ENCODE results near the gene KIF1A.
"Not testable (repeated sequence)": the region's sequence is repeated elsewhere in the genome, so short reads cannot be mapped to it uniquely, and the experiment has no call there.

Gene KIF1A

DNA sequence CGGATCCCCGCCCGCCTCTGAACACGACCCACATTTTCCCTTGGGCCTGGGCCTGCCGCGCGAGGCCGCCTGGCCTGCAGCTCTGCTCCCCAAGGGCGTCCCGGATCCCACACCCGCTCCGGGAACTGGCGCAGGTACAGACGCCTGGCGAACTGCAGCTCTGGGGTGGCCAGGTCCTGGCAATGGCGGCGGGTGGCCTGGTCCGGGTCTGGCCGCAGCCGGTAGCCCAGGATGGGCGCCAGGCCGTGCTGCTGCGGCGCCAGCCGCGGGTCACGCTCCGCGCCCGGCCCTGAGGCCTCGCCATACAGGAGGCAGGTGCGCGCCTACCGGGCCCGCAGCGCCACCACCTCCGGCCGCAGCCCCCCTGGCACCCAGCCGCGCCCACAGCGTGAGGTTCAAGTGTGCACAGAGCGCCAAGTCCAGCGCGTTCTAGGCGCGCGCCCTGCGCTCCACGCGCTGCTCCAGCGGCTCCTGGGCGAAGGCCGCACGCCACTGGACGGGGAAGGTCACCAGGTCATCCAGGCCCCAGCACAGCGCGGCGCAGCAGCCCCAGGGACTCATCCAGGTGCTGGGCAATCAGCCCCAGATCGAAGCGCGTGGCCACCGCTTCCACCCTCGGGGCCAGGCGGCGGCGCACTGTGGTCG lies 118.8 kb downstream of the KIF1A start:
- no peak for DNase-seq (ENCODE audit: low read depth)

DNA sequence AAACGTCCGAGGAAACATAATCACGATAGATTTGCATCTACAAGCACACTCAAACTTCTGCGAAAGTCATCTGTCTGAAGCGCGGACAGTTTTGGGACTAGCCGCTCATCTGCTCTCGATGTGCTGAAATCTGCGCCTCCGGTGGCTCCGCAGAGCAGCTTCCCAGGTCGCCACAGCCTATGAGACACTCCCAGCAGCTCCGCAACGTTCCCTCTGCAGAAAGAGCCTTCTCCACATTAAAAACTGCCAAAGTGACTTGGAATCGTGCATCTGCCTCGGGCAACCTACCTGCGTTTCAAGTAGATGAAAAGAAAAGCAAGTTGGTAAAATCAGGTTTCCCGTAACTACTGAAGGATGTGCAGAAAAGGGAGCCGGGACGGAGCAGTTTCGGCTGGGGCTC lies 119.4 kb downstream of the KIF1A start:
- DNase-seq (ENCODE audit: low read depth): not testable (repeated sequence)

DNA sequence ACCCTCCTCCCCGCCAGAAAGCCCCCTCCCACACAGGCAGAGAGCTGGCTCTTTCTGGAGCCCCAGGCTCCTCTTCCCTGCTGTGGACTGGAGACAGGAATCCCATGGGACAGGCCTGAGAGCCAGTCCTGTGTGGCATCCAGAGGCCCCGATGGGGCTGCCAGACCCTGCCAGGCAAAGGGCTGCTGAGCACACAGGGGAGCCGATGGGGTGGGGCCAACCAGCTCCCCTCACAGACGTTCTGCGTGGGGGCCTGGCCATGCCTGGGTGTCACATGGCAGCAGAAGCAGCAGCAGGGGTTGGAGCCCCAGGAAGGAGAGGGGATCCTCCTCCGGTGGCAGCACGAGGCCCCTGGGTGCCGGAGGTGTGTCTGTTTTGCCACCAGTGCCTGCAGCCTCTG lies 120.2 kb downstream of the KIF1A start:
- not testable (repeated sequence) for DNase-seq (ENCODE audit: low read depth)

DNA sequence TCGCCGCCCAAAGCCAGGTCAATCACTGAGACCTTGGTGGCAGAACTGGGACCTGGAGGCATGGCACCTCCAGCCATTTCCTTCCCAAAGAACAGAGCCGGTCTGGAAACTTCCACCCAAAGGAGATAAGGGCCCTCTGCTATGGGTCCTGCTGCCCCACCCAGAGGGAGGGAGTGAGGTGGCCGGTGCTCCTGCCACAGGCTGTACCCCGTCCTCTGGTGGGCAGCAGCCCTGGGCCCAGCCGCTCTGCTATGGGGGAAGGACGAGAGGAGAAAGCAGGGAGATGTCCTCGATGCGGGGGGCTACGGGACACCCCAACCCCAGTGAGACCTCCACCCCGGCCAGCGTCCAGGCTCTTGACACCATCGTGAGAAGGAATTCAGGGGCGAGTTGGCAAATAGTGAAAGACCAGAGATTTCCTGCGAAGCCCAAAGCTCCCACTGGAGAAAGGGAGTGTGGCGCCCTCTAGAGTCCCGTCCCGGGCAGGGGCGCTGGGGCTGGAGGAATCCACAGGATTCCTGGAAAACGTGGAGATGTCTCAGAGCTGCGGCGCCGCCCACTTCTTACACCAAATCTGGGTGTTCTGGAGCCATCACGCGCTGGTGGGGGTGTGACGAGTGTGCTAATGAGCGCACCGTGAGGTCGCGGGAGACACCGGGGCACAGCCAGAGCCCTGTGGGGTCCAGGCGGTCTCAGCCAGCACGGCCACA lies 121.0 kb downstream of the KIF1A start:
- not testable (repeated sequence) for DNase-seq (ENCODE audit: low read depth)

DNA sequence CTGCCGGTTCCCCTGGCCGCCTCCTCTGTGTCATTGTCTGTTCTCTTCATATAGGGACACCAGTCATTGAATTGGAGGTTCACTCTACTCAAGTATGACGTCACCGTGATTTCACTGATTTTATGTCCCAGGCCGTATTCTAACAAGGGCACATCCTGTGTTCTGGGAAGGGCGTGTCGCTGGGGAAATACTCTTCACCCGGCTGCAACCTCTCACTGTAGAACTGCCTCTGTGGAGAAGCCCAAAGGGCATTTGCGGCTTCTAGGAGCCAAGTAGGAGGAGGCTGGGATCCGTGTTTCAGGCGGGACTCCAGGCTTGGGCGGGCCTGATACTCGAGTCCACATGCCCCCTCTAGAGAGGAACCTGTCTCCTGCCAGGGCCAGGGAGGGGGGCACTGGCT lies 123.5 kb downstream of the KIF1A start:
- not testable (repeated sequence) for DNase-seq (ENCODE audit: low read depth)

DNA sequence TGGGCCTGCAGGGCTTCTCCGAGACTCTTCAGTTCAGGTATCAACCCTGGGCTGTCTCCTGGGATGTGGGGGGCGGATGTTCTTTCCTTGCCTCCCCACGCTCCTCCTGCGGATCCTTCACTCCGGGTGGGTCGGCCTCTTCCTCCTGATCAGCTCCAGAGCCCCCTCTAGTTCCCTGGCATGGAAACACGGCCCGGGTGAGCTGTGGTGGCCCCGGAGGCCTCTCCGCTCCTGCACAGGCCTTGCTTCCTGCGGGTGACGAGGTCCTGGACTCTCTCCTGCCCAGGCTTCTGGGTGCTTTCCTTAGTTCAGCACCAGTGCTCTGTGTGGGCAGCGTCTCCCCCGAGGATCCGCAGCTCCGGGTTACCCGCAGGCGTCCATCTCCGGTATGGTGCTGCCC lies 124.4 kb downstream of the KIF1A start:
- not testable (repeated sequence) for DNase-seq (ENCODE audit: low read depth)

DNA sequence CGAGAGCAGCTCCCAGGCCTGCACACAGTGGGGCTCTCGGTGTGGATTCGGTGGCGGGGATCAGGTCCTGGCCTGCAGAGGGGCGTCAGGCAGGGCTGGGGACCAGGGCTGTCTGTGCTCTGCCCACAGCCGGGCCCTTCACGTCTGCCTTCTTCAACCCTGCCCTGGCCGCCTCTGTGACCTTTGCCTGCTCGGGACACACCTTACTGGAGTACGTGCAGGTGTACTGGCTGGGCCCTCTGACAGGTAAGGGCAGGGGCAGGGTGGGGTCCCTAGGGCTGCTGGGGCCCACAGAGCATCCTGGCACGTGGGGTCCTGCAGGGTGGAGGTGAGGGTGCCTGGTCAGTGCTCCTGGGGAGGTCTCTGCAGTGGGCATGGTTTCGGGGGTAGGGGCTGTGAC lies 125.7 kb downstream of the KIF1A start:
- DNase-seq (ENCODE audit: low read depth): not testable (repeated sequence)

DNA sequence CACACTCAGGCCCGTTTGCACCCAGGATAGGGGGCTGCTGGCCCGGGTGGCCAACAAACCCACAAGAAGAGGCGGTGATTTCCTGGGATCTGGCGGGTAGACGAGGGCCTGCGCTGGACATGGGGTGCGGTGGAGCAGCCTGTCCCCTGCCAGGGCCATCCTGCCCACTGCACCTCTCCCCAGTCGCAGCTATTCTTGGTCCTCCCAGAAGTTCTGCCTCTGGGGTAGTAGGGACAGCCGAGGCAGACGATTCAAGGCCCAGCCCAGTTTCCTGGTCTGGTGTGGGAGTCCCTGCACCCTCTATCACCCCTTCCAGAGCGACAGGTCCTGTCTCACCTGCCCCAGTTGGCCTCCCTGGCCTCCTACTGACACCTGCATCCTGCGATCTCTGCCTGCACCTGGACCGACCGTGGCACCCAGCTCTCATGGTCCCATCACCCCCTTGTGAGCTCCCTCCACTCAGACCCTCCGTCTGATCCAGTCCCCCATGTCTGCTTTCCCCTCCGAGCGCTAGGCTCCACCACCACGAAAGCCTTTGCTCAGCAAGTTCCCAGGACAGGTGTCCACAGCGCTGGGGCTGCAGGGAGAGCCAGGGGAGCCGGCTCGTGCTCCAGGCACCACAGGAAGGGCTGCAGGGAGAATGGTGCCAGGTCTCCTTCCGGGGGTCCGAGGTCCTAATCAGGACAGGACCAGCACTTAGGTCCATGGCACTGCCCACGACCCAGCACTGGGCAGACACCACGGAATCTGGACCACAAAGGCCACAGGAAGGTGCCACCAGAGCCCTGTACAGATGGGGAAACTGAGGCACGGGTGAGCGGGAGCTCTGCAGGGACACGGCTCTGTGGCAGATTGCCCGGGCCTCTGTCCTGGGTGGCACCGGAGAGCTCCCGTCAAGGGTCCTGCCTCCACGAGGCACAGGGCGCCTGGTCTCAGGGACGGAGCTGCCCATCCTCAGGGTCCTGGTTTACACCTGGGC lies 127.1 kb downstream of the KIF1A start:
- DNase-seq (ENCODE audit: low read depth): not testable (repeated sequence)

DNA sequence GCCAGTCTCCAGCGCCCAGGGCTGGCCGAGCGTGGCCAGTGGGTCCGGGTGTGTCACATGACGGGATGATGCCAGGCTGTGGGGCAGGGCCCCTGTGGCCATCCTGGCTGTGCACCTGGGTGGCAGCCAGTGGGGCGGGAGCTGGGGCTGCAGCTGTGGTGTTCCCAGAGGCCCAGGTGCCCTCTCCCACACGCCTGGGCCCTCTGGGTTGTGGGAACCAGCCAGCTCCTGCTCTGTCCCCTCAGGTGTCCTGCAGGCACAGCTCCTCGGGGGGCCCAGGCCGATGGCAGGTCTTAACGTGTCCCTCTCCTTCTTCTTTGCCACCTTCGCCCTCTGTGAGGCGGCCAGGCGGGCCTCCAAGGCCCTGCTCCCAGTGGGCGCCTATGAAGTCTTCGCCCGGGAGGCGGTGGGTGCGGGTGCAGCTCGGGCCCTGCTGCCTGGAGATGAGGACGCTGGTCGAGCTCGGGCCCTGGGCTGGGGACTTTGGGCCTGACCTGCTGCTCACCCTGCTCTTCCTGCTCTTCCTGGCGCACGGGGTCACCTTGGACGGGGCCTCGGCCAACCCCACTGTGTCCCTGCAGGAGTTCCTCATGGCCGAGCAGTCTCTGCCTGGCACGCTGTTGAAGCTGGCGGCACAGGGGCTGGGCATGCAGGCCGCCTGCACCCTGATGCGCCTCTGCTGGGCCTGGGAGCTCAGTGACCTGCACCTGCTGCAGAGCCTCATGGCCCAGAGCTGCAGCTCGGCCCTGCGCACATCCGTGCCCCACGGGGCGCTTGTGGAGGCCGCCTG lies 128.2 kb downstream of the KIF1A start, which contains the start of gene AQP12A:
AQP12A (plus strand) TSS at position 236 of the 790 bp plus-strand sequence; CDS start at position 284, 48 bp downstream.
- not testable (repeated sequence) for DNase-seq (ENCODE audit: low read depth)

DNA sequence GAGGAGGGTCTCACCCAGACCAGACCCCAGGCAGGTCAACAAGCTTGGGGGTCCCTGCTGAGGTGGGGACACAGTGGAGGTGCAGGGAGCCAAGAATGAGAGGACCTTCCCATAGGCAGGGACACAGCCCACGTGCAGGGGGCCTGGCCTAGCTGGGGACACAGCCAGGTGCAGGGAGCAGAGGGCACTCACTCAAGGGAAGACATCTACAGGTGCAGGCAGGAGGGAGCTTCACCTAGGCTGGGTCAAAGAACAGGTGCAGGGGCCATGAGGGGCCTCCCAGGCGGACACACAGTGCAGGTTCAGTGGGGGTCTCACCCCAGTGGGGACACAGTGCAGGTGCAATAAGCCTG lies 129.0 kb downstream of the KIF1A start:
- DNase-seq (ENCODE audit: low read depth): not testable (repeated sequence)

DNA sequence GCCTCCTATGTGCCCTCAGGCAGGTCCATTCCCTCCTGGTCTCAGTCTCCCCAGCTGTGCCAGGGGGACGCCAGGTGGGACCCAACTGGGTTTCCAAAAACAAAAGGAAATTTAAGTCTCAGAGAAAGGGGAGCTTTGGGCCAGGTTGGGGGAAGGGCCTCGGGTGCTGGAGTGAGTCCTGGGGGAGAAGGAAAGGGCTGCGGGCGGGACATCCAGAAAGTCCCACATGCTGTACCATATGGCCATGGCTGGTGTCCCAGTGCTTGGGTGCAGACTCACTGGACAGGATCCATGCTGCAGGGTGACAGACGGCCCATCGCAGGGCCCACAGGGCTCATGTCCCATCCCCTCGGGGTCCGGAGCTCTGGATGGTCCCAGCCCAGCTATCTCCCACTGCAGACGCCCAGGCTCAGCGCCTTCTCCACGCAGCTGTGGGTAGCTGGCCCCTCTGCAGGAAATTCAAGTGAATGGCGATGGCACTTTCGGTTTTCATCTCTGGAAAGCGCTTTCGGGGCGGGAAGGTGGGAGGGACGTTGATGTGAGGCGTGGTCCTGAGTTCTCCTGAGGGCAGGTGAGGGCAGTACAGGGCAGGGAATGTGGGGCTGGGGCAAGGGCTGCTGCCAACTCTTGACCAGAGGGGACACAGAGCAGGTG lies 129.5 kb downstream of the KIF1A start:
- not testable (repeated sequence) for DNase-seq (ENCODE audit: low read depth)

DNA sequence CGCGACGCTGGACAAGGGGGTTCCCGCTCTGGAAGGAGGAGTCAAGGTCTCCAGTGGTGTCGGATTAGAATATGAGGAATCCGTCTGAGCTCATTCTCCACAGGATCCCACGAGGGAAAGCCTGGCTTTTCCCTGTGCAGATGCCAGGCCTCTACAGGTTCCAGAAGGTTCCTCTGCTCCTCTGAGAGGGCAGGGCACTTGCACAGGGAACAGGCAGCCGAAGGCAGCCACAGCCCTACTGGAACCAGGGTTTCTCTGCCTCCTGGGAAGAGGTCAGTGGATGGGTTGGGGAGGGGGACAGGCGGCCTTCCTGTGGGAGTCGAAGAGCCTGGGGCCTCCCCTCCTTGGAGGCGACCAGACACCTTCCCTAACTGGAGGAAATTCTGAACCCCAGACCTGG lies 130.0 kb downstream of the KIF1A start:
- DNase-seq (ENCODE audit: low read depth): no peak

DNA sequence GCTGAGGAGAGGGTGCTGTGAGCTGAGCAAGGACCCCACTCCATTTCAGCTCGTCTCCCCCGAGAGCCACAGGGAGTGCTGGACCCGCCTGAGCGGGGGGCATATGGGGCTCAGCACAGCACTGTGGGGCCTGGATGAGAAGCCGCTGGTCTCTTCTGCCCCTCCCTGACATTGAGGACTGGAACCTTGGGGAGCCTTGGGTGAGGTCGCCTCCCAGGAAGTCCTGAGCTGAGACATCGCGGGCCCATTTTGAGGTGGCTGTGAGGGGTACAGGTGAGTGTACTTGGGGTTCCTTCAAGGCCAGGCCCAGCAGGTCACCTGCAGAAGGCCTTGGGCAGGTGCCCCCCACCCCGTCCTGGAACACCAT lies 131.5 kb downstream of the KIF1A start:
- DNase-seq (ENCODE audit: low read depth): no peak

DNA sequence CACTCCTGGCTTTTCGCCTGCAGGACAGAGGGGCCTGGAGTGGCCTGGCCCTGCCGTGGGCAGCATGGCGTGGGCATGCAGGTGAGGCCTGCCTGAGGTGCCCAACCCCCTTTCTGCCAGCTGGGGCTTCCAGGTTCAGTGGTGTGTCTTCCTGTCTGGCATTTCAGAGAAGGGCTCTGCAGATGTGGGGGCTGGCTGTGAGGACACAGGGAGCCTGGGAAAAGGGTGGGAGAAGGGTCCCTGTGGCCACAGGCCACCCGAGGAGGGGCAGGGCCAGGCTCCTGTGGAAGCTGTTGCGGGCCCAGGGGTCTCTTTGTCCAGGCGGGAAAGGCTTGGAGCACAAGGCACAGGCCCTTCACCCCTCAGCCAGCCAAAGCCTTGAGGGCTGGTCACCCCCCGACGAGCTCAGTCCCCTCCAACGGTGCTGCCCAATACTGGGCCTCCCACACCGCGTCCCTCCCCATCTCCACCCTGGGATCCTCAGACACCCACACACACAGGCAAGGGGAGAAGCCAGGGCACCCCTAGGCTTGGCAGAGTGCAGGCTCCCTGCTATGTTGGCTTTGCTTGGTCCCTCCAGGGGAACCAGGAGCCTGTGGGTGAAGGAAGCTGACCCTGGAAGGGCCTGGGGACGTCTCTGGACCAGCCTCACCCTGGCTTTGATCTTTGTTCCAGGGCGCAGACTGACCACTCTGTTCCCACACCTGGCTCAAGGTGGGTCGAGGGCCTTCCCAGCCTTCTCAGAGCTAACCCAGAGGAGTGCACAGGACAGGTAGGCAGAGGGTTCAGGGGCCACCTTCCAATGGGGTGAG lies 132.1 kb downstream of the KIF1A start:
- no peak for DNase-seq (ENCODE audit: low read depth)

DNA sequence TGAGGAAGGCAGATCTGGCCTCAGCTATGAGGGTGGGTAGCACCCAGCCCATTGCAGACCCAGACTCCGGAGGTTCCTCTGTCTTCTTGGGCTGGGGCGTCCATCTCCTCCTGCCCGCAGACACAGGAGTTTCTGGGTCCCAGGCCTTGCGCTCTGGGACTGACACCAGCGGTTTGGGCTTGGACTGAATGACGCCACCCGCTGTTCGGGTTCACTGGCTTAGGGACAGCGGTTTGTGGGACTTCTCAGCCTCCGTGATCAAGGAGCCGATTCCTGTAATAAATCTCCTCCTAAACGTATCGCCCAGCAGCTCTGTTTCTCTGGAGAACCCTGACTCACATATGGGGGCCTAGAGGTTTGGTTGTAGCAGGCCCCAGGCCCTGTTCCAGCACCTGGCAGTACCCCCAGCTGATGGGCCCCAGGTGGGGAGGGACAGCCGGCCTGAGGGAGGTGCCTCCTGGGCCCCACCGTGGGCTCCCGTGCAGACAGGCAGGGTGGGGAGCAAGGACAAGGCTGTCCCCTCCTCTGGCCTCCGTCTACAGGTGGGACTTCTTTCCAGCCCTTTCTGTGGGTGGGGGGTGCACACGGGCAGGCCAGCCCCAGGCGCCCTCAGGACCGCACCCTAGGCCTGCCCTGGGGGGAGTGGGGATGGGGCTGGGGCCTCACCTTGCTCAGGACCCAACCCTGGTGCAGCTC lies 132.8 kb downstream of the KIF1A start:
- DNase-seq (ENCODE audit: low read depth): no peak

DNA sequence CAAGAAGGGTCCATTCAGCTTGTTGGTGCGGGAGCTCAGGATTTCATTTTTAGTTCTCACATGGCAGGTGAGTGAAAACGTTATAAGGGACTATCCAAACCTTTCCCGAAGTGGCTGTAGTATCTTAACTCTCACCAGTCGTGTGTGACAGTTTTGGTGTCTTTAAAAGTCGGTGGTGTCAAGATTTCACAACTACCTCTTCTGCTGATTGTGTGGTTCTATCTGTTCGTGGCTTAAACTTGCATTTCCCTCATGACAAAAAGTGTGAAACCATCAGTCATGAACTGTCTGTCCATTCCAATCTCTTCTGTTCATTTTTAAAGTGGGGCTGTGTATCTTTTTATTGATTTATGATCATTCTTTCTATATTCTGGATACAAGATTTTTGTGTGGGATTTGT lies 133.6 kb downstream of the KIF1A start:
- DNase-seq (ENCODE audit: low read depth): no peak

DNA sequence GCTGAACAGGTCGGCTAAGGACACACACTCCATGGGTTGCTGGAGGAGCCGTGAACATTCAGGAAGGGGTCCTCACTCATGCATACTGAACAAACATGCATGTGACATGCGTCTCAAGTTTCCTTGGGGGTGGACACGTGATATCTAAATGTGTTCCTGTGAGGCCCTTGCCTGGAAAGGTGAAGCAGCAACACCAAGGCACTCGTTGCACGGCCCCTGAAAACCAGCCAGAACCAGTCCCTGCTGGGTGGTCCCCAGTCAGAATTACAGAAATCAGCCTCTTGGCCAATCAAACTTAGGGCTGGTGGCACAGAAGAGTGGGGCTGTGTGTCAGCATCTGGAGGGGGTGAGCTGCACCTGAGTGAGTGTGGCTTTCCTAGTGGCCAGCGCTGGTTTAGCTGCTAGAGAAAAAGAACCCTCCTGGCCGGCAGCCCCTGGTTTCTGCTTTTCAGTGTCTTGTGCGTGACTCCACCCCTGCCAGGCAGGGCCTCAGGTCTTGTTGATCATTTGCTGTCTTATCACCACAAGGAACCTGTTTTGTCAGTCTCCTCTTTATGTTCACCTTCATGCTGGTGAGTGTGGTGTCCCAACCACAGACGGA lies 134.1 kb downstream of the KIF1A start:
- DNase-seq (ENCODE audit: low read depth): no peak

DNA sequence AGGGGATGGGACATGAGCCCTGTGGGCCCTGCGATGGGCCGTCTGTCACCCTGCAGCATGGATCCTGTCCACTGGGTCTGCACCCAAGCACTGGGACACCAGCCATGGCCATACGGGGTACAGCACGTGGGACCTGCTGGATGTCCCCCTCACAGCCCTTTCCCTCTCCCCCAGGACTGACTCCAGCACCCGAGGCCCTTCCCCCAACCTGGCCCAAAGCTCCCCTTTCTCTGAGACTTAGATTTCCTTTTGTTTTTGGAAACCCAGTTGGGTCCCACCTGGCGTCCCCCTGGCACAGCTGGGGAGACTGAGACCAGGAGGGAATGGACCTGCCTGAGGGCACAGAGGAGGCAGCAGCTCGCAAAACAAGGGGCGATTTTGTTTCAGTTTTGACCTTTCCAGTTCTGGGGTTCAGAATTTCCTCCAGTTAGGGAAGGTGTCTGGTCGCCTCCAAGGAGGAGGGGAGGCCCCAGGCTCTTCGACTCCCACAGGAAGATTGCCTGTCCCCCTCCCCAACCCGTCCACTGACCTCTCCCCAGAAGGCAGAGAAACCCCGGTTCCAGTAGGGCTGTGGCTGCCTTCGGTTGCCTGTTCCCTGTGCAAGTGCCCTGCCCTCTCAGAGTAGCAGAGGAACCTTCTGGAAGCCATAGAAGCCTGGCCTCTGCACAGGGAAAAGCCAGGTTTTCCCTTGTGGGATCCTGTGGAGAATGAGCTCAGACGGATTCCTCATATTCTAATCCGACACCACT lies 135.9 kb downstream of the KIF1A start:
- not testable (repeated sequence) for DNase-seq (ENCODE audit: low read depth)

Data from activated T-helper 9 cell treated with anti-CD3 and anti-CD28 coated beads, Interleukin-2, amount 50 U/mL, for 16 hours (primary cell).